Transverse colon (tissue), 4 donors: ENCODE data around the gene KRTAP9-8. TPM values are rescaled to one million over a fixed set of nuclear protein-coding genes. Genes with fewer than 3 reads are reported as not detected.
"Not testable (repeated sequence)": the region's sequence is repeated elsewhere in the genome, so short reads cannot be mapped to it uniquely, and the experiment has no call there.

Experiments
- DNase-seq: peaks from one replicate; pipeline ENCODE4 v3.0.0-alpha.2; 2019
- H3K27ac ChIP-seq, 4 donors: fragments of 200-600 bp; sonication (generic); 2 replicates each; pipeline ENCODE4 v1.5.1; 2016 to 2018; ENCODE audit warnings: inconsistent platforms in 4 of 4
- H3K27me3 ChIP-seq: fragments of 200-600 bp; sonication (generic); 2 replicates; pipeline ENCODE4 v1.5.1; 2017; ENCODE audit warnings: inconsistent platforms
- H3K36me3 ChIP-seq, 4 donors: fragments of 200-600 bp; sonication (generic); 2 replicates each; pipeline ENCODE4 v1.5.1; 2017 to 2019; ENCODE audit warnings: inconsistent platforms in 4 of 4
- H3K4me1 ChIP-seq, 4 donors: fragments of 200-600 bp; sonication (generic); 2 replicates each; pipeline ENCODE4 v1.5.1; 2017 to 2020; ENCODE audit warnings: inconsistent platforms in 4 of 4
- H3K4me3 ChIP-seq, 4 donors: fragments of 200-600 bp; sonication (generic); 1 replicate in 1 of 4; 2 replicates in 3 of 4; pipeline versions ENCODE4 v1.5.1 to v1.6.1; 2017 to 2019; ENCODE audit warnings: inconsistent platforms in 4 of 4
- H3K9me3 ChIP-seq, 2 donors: fragments of 200-600 bp; sonication (generic); 2 replicates each; pipeline ENCODE4 v1.5.1; 2017 to 2019; ENCODE audit warnings: inconsistent platforms in 2 of 2
- CTCF ChIP-seq, 5 experiments: fragments of 200-600 bp in 3 of 5; fragments of 450-650 bp in 2 of 5; sonication (generic) in 3 of 5; IDR thresholded peaks; 1 replicate in 2 of 5; 2 replicates in 3 of 5; pipeline ENCODE4 v1.5.1; 2016 to 2017; ENCODE audit warnings: antibody characterized with exemption in 5 of 5, inconsistent platforms in 3 of 5, mild to moderate bottlenecking in 2 of 5, moderate library complexity in 1 of 5
- EP300 ChIP-seq: sonication (generic); formaldehyde crosslinking; IDR thresholded peaks from one replicate; pipeline ENCODE4 v1.6.1; 2017; ENCODE audit warnings: antibody characterized with exemption, low read depth
- POLR2A ChIP-seq: fragments of 450-650 bp; IDR thresholded peaks from one replicate; pipeline ENCODE4 v1.6.1; 2016; ENCODE audit warnings: antibody characterized with exemption, mild to moderate bottlenecking, moderate library complexity
- POLR2AphosphoS5 ChIP-seq, 3 donors: sonication (generic); formaldehyde crosslinking; IDR thresholded peaks; one replicate each; pipeline ENCODE4 v1.6.1; 2016; ENCODE audit warnings: antibody characterized with exemption in 3 of 3
- WGBS, 2 donors: methylation state at CpG; one replicate each; pipeline ENCODE4 v1.1.5; 2018; ENCODE audit warnings: low coverage in 1 of 2; 5-methylcytosine and 5-hydroxymethylcytosine counted together
- in situ Hi-C, 4 donors: fragments of 200-750 bp; cut with MboI; loops; one replicate each; pipeline versions ENCODE4 v1.15.0 to v1.15.1; 2017; ENCODE audit warnings: low sequenced_read_pairs in 3 of 4, low pct_ligation_motif_present in 1 of 4, low pct_unique_long_range_greater_than_20kb in 1 of 4
- intact Hi-C: fragments of 100-400 bp; cut with DNase I; formaldehyde crosslinking; loops from one replicate; pipeline ENCODE4 v1.15.1; 2023; ENCODE audit warnings: low total_unique reads
- total RNA-seq, 4 donors: library from RNA; depleted of rRNA; stranded (reverse); fragments of >200 nt; gene quantifications; one replicate each; pipeline ENCODE4 v1.1.0, GENCODE V29; 2016

The KRTAP9-8 gene
- total RNA-seq, 4 donors from 2014 or later, result not detected

DNA sequence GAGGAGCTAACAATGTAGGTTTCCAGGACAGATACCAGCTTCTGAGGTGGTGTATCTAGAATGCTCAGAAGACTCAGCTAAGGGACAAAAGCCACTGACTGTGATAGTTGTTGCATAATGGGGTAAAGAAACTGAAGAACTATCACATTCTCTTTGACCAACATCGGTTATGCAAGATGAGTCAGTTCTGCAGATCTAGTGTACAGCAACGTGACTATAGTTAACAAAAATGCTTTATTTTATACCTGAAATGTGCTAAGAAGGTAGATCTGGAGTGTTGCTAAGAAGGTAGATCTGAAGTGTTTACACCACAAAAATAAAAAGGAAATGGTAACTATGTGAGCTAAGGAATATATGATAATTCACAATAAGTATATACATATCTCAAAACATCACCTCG lies 29.9 kb downstream of the KRTAP9-8 start:
- no peaks in the 10 kb centered on the region for H3K9me3 ChIP-seq
- no peak overlapping the region for H3K27ac ChIP-seq
- H3K36me3 ChIP-seq, result no peaks in the 10 kb centered on the region
- TF ChIP-seq EP300 (no peak), CTCF (IDR thresholded peaks at IDR 0.05) (no peak), POLR2AphosphoS5 (IDR thresholded peaks at IDR 0.05) (no peak), POLR2A (no peak)
- H3K4me1 ChIP-seq, result no peaks in the 10 kb centered on the region
- in situ Hi-C loops, result loop anchor here in 1 of 4 donors (25.0 kb wide), 1 partner anchor 95 kb away; the partner anchor contains the start of genes KRT33A and KRT33B
- peaks cover 12% of the 10 kb centered on the region for H3K27me3 ChIP-seq
- DNase-seq, result no peak
- WGBS, 2 donors, result 86% methylated on average over 3 of the region's 3 CpGs; no CpG with 5 or more reads in 1 of the 2 donors
- H3K4me3 ChIP-seq, result no peak overlapping the region
- intact Hi-C loops, result no loop called here

DNA sequence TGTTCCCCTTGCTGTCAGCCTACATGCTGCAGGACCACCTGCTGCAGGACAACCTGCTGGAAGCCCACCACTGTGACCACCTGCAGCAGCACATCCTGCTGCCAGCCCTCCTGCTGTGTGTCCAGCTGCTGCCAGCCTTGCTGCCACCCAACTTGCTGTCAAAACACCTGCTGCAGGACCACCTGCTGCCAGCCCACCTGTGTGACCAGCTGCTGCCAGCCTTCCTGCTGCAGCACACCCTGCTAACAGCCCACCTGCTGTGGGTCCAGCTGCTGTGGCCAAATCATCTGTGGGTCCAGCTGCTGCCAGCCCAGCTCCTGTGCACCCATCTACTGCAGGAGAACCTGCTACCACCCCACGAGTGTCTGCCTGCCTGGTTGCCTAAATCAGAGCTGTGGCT lies 33.5 kb downstream of the KRTAP9-8 start:
- H3K9me3 ChIP-seq, H3K4me1 ChIP-seq, H3K27ac ChIP-seq, intact Hi-C loops, H3K4me3 ChIP-seq, DNase-seq, H3K27me3 ChIP-seq, H3K36me3 ChIP-seq: not testable (repeated sequence)
- WGBS, 2 donors, result no CpG with 5 or more reads among the region's 1 CpG
- in situ Hi-C loops, result loop anchor here in 1 of 4 donors (25.0 kb wide), 1 partner anchor 91 kb away; the partner anchor contains the start of genes KRT33A and KRT33B

- no peaks in the 10 kb centered on the region for H3K4me1 ChIP-seq
- intact Hi-C loops (no loop called here), in situ Hi-C loops (loop anchor here in 1 of 4 donors (25.0 kb wide), 1 partner anchor 90 kb away; the partner anchor contains the start of genes KRT33A and KRT33B)
- H3K4me3 ChIP-seq, result no peak overlapping the region
- TF ChIP-seq EP300 (no peak), POLR2A (no peak), POLR2AphosphoS5 (IDR thresholded peaks at IDR 0.05) (no peak), CTCF (IDR thresholded peaks at IDR 0.05) (no peak)
- no peak for DNase-seq
- no peak overlapping the region for H3K27ac ChIP-seq
- WGBS, 2 donors, result 36% methylated on average over 1 of the region's 1 CpG; no CpG with 5 or more reads in 1 of the 2 donors
- no peaks in the 10 kb centered on the region for H3K9me3 ChIP-seq
- H3K27me3 ChIP-seq, result no peaks in the 10 kb centered on the region
- no peaks in the 10 kb centered on the region for H3K36me3 ChIP-seq
Measured at GRCh38 chr17:41271858-41272257, 34.1 kb downstream of the KRTAP9-8 start.

DNA sequence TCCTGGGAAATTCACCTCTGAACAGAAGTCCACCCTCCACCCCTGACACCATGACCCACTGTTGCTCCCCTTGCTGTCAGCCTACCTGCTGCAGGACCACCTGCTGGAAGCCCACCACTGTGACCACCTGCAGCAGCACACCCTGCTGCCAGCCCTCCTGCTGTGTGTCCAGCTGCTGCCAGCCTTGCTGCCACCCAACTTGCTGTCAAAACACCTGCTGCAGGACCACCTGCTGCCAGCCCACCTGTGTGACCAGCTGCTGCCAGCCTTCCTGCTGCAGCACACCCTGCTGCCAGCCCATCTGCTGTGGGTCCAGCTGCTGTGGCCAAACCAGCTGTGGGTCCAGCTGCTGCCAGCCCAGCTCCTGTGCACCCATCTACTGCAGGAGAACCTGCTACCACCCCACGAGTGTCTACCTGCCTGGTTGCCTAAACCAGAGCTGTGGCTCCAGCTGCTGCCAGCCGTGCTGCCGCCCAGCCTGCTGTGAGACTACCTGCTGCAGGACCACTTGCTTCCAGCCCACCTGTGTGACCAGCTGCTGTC lies 37.9 kb downstream of the KRTAP9-8 start, which contains the start of gene KRTAP9-7:
TSS of gene KRTAP9-7 (plus strand) at position 51 of the 543 bp plus-strand sequence. CDS start at position 51, 0 bp downstream.
- H3K4me1 ChIP-seq, in situ Hi-C loops, DNase-seq, H3K4me3 ChIP-seq, H3K27me3 ChIP-seq, H3K27ac ChIP-seq, H3K9me3 ChIP-seq, H3K36me3 ChIP-seq, intact Hi-C loops: not testable (repeated sequence)
- whole genome bisulfite sequencing, 2 donors, result no CpG with 5 or more reads among the region's 3 CpGs

GRCh38 chr17:41278176-41278955 lies 40.6 kb downstream of the KRTAP9-8 start:
- WGBS, 2 donors, result 80 to 93% methylated on average over 2 to 3 of the region's 3 CpGs
- no peak overlapping the region for H3K27ac ChIP-seq
- in situ Hi-C loops (no loop called here), intact Hi-C loops (no loop called here)
- no peaks in the 10 kb centered on the region for H3K4me1 ChIP-seq
- no peaks in the 10 kb centered on the region for H3K9me3 ChIP-seq
- DNase-seq, result no peak
- H3K4me3 ChIP-seq, result no peak overlapping the region
- H3K27me3 ChIP-seq, result peaks cover 5% of the 10 kb centered on the region
- TF ChIP-seq CTCF (IDR thresholded peaks at IDR 0.05), result no peak
- no peak for TF ChIP-seq POLR2A
- TF ChIP-seq POLR2AphosphoS5 (IDR thresholded peaks at IDR 0.05), result no peak
- TF ChIP-seq EP300, result no peak
- H3K36me3 ChIP-seq, result no peaks in the 10 kb centered on the region
